H1 (cell line): Measurements from ENCODE around the gene ZXDC. TPM values are rescaled to one million over a fixed set of nuclear protein-coding genes. Genes with fewer than 3 reads are reported as not detected.

ENCODE experiments used
- CTCF ChIA-PET: fragments of 300-600 bp; sonication (Branson Sonifier 250); formaldehyde crosslinking; loops from one replicate; lab custom pipeline; 2021; ENCODE audit not compliant: partially characterized antibody; lab: Charles Lee
- POLR2A ChIA-PET: fragments of 300-600 bp; sonication (Branson Sonifier 250); formaldehyde crosslinking; loops from one replicate; lab custom pipeline; 2021; ENCODE audit warnings: inconsistent platforms; ENCODE audit not compliant: partially characterized antibody; lab: Charles Lee
- DNase-seq, 2 experiments: peaks; one replicate each; pipeline versions ENCODE4 v3.0.0 to v3.0.0-alpha.2; 2010 to 2022; ENCODE audit warnings: low spot score in 2 of 2, low read depth in 1 of 2, mixed read lengths in 1 of 2
- FAIRE-seq: peaks from 2 replicates; lab custom pipeline; 2011; peaks lifted over from hg19 to GRCh38; lab: Jason Lieb, UNC
- H2AFZ ChIP-seq: 2 replicates; pipeline ENCODE4 v1.8.1; 2012; ENCODE audit warnings: low read length, inconsistent platforms
- H2AK5ac ChIP-seq: 2 replicates; pipeline ENCODE4 v1.6.1; 2013; ENCODE audit warnings: low read depth, low read length
- H2BK120ac ChIP-seq: replicated peaks from 2 replicates; pipeline ENCODE3; 2013; ENCODE audit warnings: low read depth, low read length, inconsistent platforms
- H2BK12ac ChIP-seq: 2 replicates; pipeline ENCODE4 v1.6.1; 2013; ENCODE audit warnings: low read depth, low read length
- H2BK15ac ChIP-seq: 2 replicates; pipeline ENCODE4 v1.6.1; 2013; ENCODE audit warnings: low read length
- H2BK20ac ChIP-seq: 2 replicates; pipeline ENCODE4 v1.6.1; 2013; ENCODE audit warnings: low read length
- H2BK5ac ChIP-seq: 2 replicates; pipeline ENCODE4 v1.6.1; 2013; ENCODE audit warnings: low read depth, low read length
- H3K14ac ChIP-seq: 2 replicates; pipeline ENCODE4 v1.6.1; 2013; ENCODE audit warnings: inconsistent platforms; ENCODE audit not compliant: insufficient read length
- H3K18ac ChIP-seq: 2 replicates; pipeline ENCODE4 v1.6.1; 2013; ENCODE audit warnings: low read length; ENCODE audit errors: extremely low read depth
- H3K23ac ChIP-seq: 2 replicates; pipeline ENCODE4 v1.6.1; 2013; ENCODE audit warnings: inconsistent platforms; ENCODE audit not compliant: insufficient read length
- H3K23me2 ChIP-seq: 2 replicates; pipeline ENCODE4 v1.6.1; 2013; ENCODE audit warnings: low read depth, low read length
- H3K27ac ChIP-seq: 2 replicates; pipeline ENCODE4 v1.6.1; 2011; ENCODE audit warnings: low read depth, low read length, inconsistent platforms
- H3K27me3 ChIP-seq, 4 experiments: replicated peaks in 1 of 4; 1 replicate in 1 of 4; 2 replicates in 3 of 4; pipeline versions ENCODE4 v1.6.1 to v1.8.1; 2011 to 2013; ENCODE audit warnings: low read length in 3 of 4, mild to moderate bottlenecking in 3 of 4, inconsistent platforms in 2 of 4, mixed read lengths in 2 of 4, moderate library complexity in 1 of 4; ENCODE audit not compliant: control insufficient read depth in 3 of 4, insufficient read depth in 3 of 4; ENCODE audit errors: extremely low read depth in 1 of 4
- H3K36me3 ChIP-seq, 4 experiments: 2 replicates each; pipeline versions ENCODE4 v1.6.1 to v1.8.1; 2011 to 2013; ENCODE audit warnings: mild to moderate bottlenecking in 4 of 4, low read length in 3 of 4, moderate library complexity in 2 of 4, control low read depth in 1 of 4, inconsistent platforms in 1 of 4; ENCODE audit not compliant: insufficient read depth in 4 of 4, control insufficient read depth in 2 of 4
- H3K4ac ChIP-seq: replicated peaks from 2 replicates; pipeline ENCODE3; 2013; ENCODE audit warnings: low read length, low read depth, mixed read lengths, inconsistent platforms; ENCODE audit not compliant: insufficient read length
- H3K4me1 ChIP-seq, 4 experiments: replicated peaks in 1 of 4; 1 replicate in 1 of 4; 2 replicates in 3 of 4; pipeline versions ENCODE4 v1.6.1 to v1.8.1; 2011 to 2013; ENCODE audit warnings: low read length in 3 of 4, inconsistent platforms in 2 of 4, mixed read lengths in 1 of 4; ENCODE audit not compliant: insufficient read depth in 4 of 4, control insufficient read depth in 3 of 4
- H3K4me2 ChIP-seq, 2 experiments: 2 replicates each; pipeline versions ENCODE4 v1.6.1 to v1.8.1; 2011 to 2013; ENCODE audit warnings: low read depth in 2 of 2, low read length in 2 of 2, control low read depth in 1 of 2, inconsistent platforms in 1 of 2, mild to moderate bottlenecking in 1 of 2; ENCODE audit not compliant: insufficient read depth in 1 of 2
- H3K4me3 ChIP-seq, 4 experiments: fragments of 200-600, 300-600 bp in 1 of 4; sonication (generic), shearing (Covaris generic), sonication (Bioruptor Twin) in 1 of 4; 2 replicates each; pipeline versions ENCODE4 v1.5.1 to v1.8.1; 2011 to 2016; ENCODE audit warnings: low read length in 4 of 4, low read depth in 3 of 4, control low read depth in 2 of 4, inconsistent platforms in 2 of 4, mild to moderate bottlenecking in 2 of 4, mixed read lengths in 1 of 4, moderate library complexity in 1 of 4; ENCODE audit not compliant: insufficient read depth in 2 of 4; ENCODE audit errors: extremely low read depth in 1 of 4
- H3K56ac ChIP-seq: replicated peaks from 2 replicates; pipeline ENCODE3; 2013; ENCODE audit warnings: low read depth, mild to moderate bottlenecking, mixed read lengths, low read length, inconsistent platforms; ENCODE audit not compliant: insufficient read length
- H3K79me1 ChIP-seq: 2 replicates; pipeline ENCODE4 v1.6.1; 2013; ENCODE audit warnings: low read depth, low read length, control low read depth
- H3K79me2 ChIP-seq, 2 experiments: 2 replicates each; pipeline versions ENCODE4 v1.6.1 to v1.8.1; 2012 to 2013; ENCODE audit warnings: low read length in 2 of 2, mild to moderate bottlenecking in 2 of 2, inconsistent platforms in 1 of 2; ENCODE audit not compliant: insufficient read depth in 2 of 2, control insufficient read depth in 1 of 2
- H3K9ac ChIP-seq, 4 experiments: replicated peaks in 1 of 4; 1 replicate in 1 of 4; 2 replicates in 3 of 4; pipeline versions ENCODE4 v1.6.1 to v1.8.1; 2011 to 2013; ENCODE audit warnings: low read depth in 3 of 4, low read length in 3 of 4, control low read depth in 2 of 4, mild to moderate bottlenecking in 2 of 4, moderate library complexity in 2 of 4, inconsistent platforms in 1 of 4; ENCODE audit errors: extremely low read depth in 1 of 4
- H3K9me3 ChIP-seq, 2 experiments: 2 replicates each; pipeline versions ENCODE4 v1.6.1 to v1.8.1; 2012 to 2013; ENCODE audit warnings: mild to moderate bottlenecking in 2 of 2, moderate library complexity in 2 of 2, control low read depth in 1 of 2, inconsistent platforms in 1 of 2, low read depth in 1 of 2, low read length in 1 of 2, mixed read lengths in 1 of 2; ENCODE audit not compliant: insufficient read depth in 2 of 2
- H4K20me1 ChIP-seq, 2 experiments: replicated peaks in 1 of 2; 2 replicates each; pipeline versions ENCODE3 to v1.8.1; 2011 to 2013; ENCODE audit warnings: inconsistent platforms in 2 of 2, low read length in 2 of 2, mild to moderate bottlenecking in 1 of 2; ENCODE audit not compliant: insufficient read depth in 2 of 2, control insufficient read depth in 1 of 2
- H4K5ac ChIP-seq: 2 replicates; pipeline ENCODE4 v1.6.1; 2013; ENCODE audit warnings: low read length, low read depth, mixed read lengths, inconsistent platforms; ENCODE audit not compliant: insufficient read length
- H4K8ac ChIP-seq: 2 replicates; pipeline ENCODE4 v1.8.0; 2013; ENCODE audit warnings: mild to moderate bottlenecking, moderate library complexity, low read length, inconsistent platforms; ENCODE audit not compliant: insufficient read depth; ENCODE audit errors: extremely low read depth
- H4K91ac ChIP-seq: replicated peaks from 2 replicates; pipeline ENCODE3; 2013; ENCODE audit warnings: low read length, mixed read lengths, inconsistent platforms; ENCODE audit not compliant: insufficient read length
- POU5F1 ChIP-seq: IDR thresholded peaks from 2 replicates; pipeline ENCODE4 v1.6.1; 2011; ENCODE audit warnings: low read depth, mild to moderate bottlenecking, low read length, moderate library complexity
- WGBS, 2 experiments: shearing (Covaris generic) in 1 of 2; methylation state at CpG; one replicate each; pipeline versions ENCODE4 v1.1.6 to v1.1.7; 2013 to 2015; ENCODE audit warnings: low lambda C conversion rate in 2 of 2, mixed read lengths in 2 of 2, inconsistent platforms in 1 of 2, low coverage in 1 of 2, missing lambda C conversion rate in 1 of 2; ENCODE audit not compliant: insufficient replicate concordance in 2 of 2, insufficient coverage in 1 of 2, insufficient read length in 1 of 2; ENCODE audit errors: extremely low coverage in 1 of 2, missing lambda C conversion rate in 1 of 2; 5-methylcytosine and 5-hydroxymethylcytosine counted together
- polyA plus RNA-seq, 7 experiments: library from polyadenylated mRNA; depleted of rRNA in 3 of 7; stranded (reverse) in 5 of 7; unstranded in 2 of 7; fragments of >200 nt in 5 of 7; fragments of 200-250 nt in 2 of 7; gene quantifications; 1 replicate in 5 of 7; 2 replicates in 1 of 7; 4 replicates in 1 of 7; pipeline versions ENCODE4 v1.2.1 to v1.2.3, GENCODE V29; 2011 to 2013; ENCODE audit warnings: missing spikeins in 2 of 7, mixed read lengths in 2 of 7
- total RNA-seq: library from RNA; stranded (reverse); fragmentation: NEBNext Ultra II Directional; extraction: Animal tissue kit (Norgen Biotek cat#: 25700); gene quantifications from 2 replicates; pipeline ENCODE4 v1.2.1, GENCODE V29; 2021

Gene ZXDC
- total and polyA plus RNA-seq, 2 of the 8 experiments (the other 6 are each of a cell fraction or from before 2014, with no cell fraction given), result 12.7 to 24.3 TPM

- H3K4me2 ChIP-seq, result no peak overlapping the region
- peaks cover 9 to 40% (median 33%) of the 10 kb centered on the region in 4 experiments for H3K27me3 ChIP-seq
- peaks cover 6% of the 10 kb centered on the region; the same call in 1 of the 2 replicates for H3K23me2 ChIP-seq
- no peak overlapping the region for H3K23ac ChIP-seq
- ChIA-PET POLR2A (no interaction called here), CTCF (interaction anchor here (0.7 to 5.2 kb wide), 10 partner anchors 11 to 288 kb away, joined by 3 to 35 read pairs (median 3); partner anchors contain the start of gene KLF15)
- no peak overlapping the region for H2BK5ac ChIP-seq
- H4K91ac ChIP-seq, result no peak overlapping the region
- H3K14ac ChIP-seq, result no peak overlapping the region
- H2BK15ac ChIP-seq, result no peak overlapping the region
- H3K27ac ChIP-seq, result no peak overlapping the region
- H3K4me3 ChIP-seq, result no peak overlapping the region
- H3K9ac ChIP-seq, result no peak overlapping the region
- H3K18ac ChIP-seq, result no peak overlapping the region
- H2BK120ac ChIP-seq, result no peak overlapping the region
- H2BK20ac ChIP-seq, result no peak overlapping the region
- H3K56ac ChIP-seq, result no peak overlapping the region
- H4K5ac ChIP-seq, result no peak overlapping the region
- H3K4me1 ChIP-seq, result peaks cover 0 to 12% (median 4%) of the 10 kb centered on the region in 4 experiments; a peak in 4 of 7 replicates
- H3K79me1 ChIP-seq, result no peaks in the 10 kb centered on the region
- 92% methylated on average over 1 of the region's 1 CpG; no CpG with 5 or more reads in 1 of the 2 experiments for WGBS, 2 experiments
- H3K4ac ChIP-seq, result no peak overlapping the region
- DNase-seq, result no peak
- no peak for FAIRE-seq
- H3K9me3 ChIP-seq, result no peaks in the 10 kb centered on the region
- H2AK5ac ChIP-seq, result no peak overlapping the region
- H2BK12ac ChIP-seq, result no peak overlapping the region
- H3K36me3 ChIP-seq, result no peaks in the 10 kb centered on the region
- H3K79me2 ChIP-seq, result no peaks in the 10 kb centered on the region
- H2AFZ ChIP-seq, result no peak overlapping the region
- no peaks in the 10 kb centered on the region for H4K20me1 ChIP-seq
- H4K8ac ChIP-seq, result no peak overlapping the region
- no peak for TF ChIP-seq POU5F1
Measured at GRCh38 chr3:126391631-126392030, 84.1 kb downstream of the ZXDC start.
